IMR-90 (cell line): Measurements from ENCODE around the gene XRCC4. TPM values are rescaled to one million over a fixed set of nuclear protein-coding genes. Genes with fewer than 3 reads are reported as not detected.
A peak's percentile ranks its signal among the peaks of the same experiment; 100 is the strongest.

Experiments
- ATAC-seq: fragments of 200-7000 bp; cut with Tn5 transposase; 2 replicates; pipeline ENCODE4 v1.9.1; 2020; ENCODE audit warnings: low read depth, mild to moderate bottlenecking, moderate library complexity
- Bru-seq: library from RNA; stranded (reverse); fragments of 400-500 nt; gene quantifications from one replicate; lab custom pipeline; 2021; lab: Mats Ljungman, UMichigan
- BruChase-seq, 2 experiments: library from RNA; stranded (reverse); fragments of 400-500 nt; gene quantifications; one replicate each; lab custom pipeline; 2021; lab: Mats Ljungman, UMichigan
- BruUV-seq: library from RNA; stranded (reverse); fragments of 400-500 nt; replicated peaks from 2 replicates; lab custom pipeline; 2021; lab: Mats Ljungman, UMichigan
- CTCF ChIA-PET: fragments of 300-600 bp; formaldehyde crosslinking; extraction: SDS; loops from one replicate; lab custom pipeline; 2021; ENCODE audit warnings: antibody characterized with exemption; lab: Yijun Ruan, JAX
- POLR2A ChIA-PET: fragments of 300-600 bp; sonication (Branson Sonifier 250); formaldehyde crosslinking; loops from one replicate; lab custom pipeline; 2022; ENCODE audit warnings: antibody characterized with exemption; ENCODE audit not compliant: unreplicated experiment; lab: Charles Lee
- DNase-seq: peaks from one replicate; pipeline ENCODE4 v3.0.0; 2013
- H2AFZ ChIP-seq: replicated peaks from 2 replicates; pipeline ENCODE3; 2013; ENCODE audit warnings: low read length, mild to moderate bottlenecking; ENCODE audit not compliant: poor library complexity
- H2AK5ac ChIP-seq: 2 replicates; pipeline ENCODE4 v1.6.1; 2013; ENCODE audit warnings: low read depth, low read length, inconsistent platforms
- H2AK9ac ChIP-seq: replicated peaks from 2 replicates; pipeline ENCODE3; 2013; ENCODE audit warnings: mild to moderate bottlenecking, low read depth, low read length, moderate library complexity; ENCODE audit not compliant: poor library complexity
- H2BK120ac ChIP-seq: 2 replicates; pipeline ENCODE4 v1.6.1; 2013; ENCODE audit warnings: low read depth, low read length, inconsistent platforms
- H2BK15ac ChIP-seq: 3 replicates; pipeline ENCODE4 v1.6.1; 2013; ENCODE audit warnings: low read depth, low read length, inconsistent platforms
- H2BK20ac ChIP-seq: 2 replicates; pipeline ENCODE4 v1.6.1; 2013; ENCODE audit warnings: low read depth, mild to moderate bottlenecking, inconsistent platforms, low read length, moderate library complexity
- H2BK5ac ChIP-seq: 2 replicates; pipeline ENCODE4 v1.6.1; 2013; ENCODE audit warnings: mild to moderate bottlenecking, low read depth, low read length, inconsistent platforms; ENCODE audit not compliant: poor library complexity, severe bottlenecking
- H3K14ac ChIP-seq: replicated peaks from 2 replicates; pipeline ENCODE4 v1.6.1; 2013; ENCODE audit warnings: low read depth, low read length, inconsistent platforms
- H3K18ac ChIP-seq: 2 replicates; pipeline ENCODE4 v1.6.1; 2013; ENCODE audit warnings: low read depth, low read length, control low read depth
- H3K23ac ChIP-seq: 2 replicates; pipeline ENCODE4 v1.6.1; 2013; ENCODE audit warnings: low read depth, low read length, inconsistent platforms
- H3K27ac ChIP-seq: 2 replicates; pipeline ENCODE4 v1.5.1; 2013; ENCODE audit warnings: mild to moderate bottlenecking, control low read depth, low read length; ENCODE audit not compliant: insufficient read depth
- H3K27me3 ChIP-seq: 2 replicates; pipeline ENCODE4 v1.6.1; 2013; ENCODE audit warnings: low read length; ENCODE audit not compliant: control insufficient read depth, insufficient read depth
- H3K36me3 ChIP-seq: 2 replicates; pipeline ENCODE4 v1.6.1; 2013; ENCODE audit warnings: low read length, mixed read lengths; ENCODE audit not compliant: control insufficient read depth, insufficient read depth
- H3K4ac ChIP-seq: 2 replicates; pipeline ENCODE4 v1.6.1; 2013; ENCODE audit warnings: low read depth, low read length, inconsistent platforms
- H3K4me1 ChIP-seq: 2 replicates; pipeline ENCODE4 v1.6.1; 2013; ENCODE audit warnings: low read length, mixed read lengths; ENCODE audit not compliant: control insufficient read depth, insufficient read depth
- H3K4me2 ChIP-seq: 2 replicates; pipeline ENCODE4 v1.6.1; 2013; ENCODE audit warnings: low read depth, mild to moderate bottlenecking, control low read depth, low read length, moderate library complexity
- H3K4me3 ChIP-seq: 2 replicates; pipeline ENCODE4 v1.5.1; 2013; ENCODE audit warnings: low read depth, mild to moderate bottlenecking, control low read depth, low read length, moderate library complexity; ENCODE audit not compliant: insufficient read depth
- H3K56ac ChIP-seq: 2 replicates; pipeline ENCODE4 v1.6.1; 2013; ENCODE audit warnings: low read length, inconsistent platforms; ENCODE audit not compliant: insufficient read depth; ENCODE audit errors: extremely low read depth
- H3K79me1 ChIP-seq, 2 experiments: 2 replicates each; pipeline ENCODE4 v1.6.1; 2013; ENCODE audit warnings: low read length in 2 of 2, inconsistent platforms in 1 of 2, low read depth in 1 of 2
- H3K9ac ChIP-seq: 2 replicates; pipeline ENCODE4 v1.6.1; 2013; ENCODE audit warnings: low read depth, low read length, control low read depth
- H3K9me1 ChIP-seq: 2 replicates; pipeline ENCODE4 v1.6.1; 2013; ENCODE audit warnings: low read length, inconsistent platforms; ENCODE audit not compliant: insufficient read depth
- H3K9me3 ChIP-seq: 2 replicates; pipeline ENCODE4 v1.6.1; 2013; ENCODE audit warnings: low read length; ENCODE audit not compliant: control insufficient read depth, insufficient read depth
- H4K20me1 ChIP-seq: 2 replicates; pipeline ENCODE4 v1.6.1; 2013; ENCODE audit warnings: low read length, inconsistent platforms; ENCODE audit not compliant: insufficient read depth
- H4K5ac ChIP-seq: 2 replicates; pipeline ENCODE4 v1.6.1; 2013; ENCODE audit warnings: mild to moderate bottlenecking, low read depth, low read length, control low read depth
- H4K8ac ChIP-seq, 2 experiments: 2 replicates each; pipeline ENCODE4 v1.6.1; 2013; ENCODE audit warnings: low read depth in 2 of 2, low read length in 2 of 2, control low read depth in 1 of 2, inconsistent platforms in 1 of 2
- H4K91ac ChIP-seq: 2 replicates; pipeline ENCODE4 v1.6.1; 2013; ENCODE audit warnings: low read depth, low read length, inconsistent platforms; ENCODE audit not compliant: insufficient read depth
- CEBPB ChIP-seq: IDR thresholded peaks from 2 replicates; pipeline ENCODE4 v1.6.1; 2012; ENCODE audit warnings: low read depth, low read length, improper control_type of control experiment
- ELK1 ChIP-seq: fragments of 150-350 bp; IDR thresholded peaks from 2 replicates; pipeline ENCODE4 v1.6.1; 2016; ENCODE audit warnings: low read depth, mild to moderate bottlenecking, low read length, moderate library complexity, borderline replicate concordance
- MXI1 ChIP-seq: IDR thresholded peaks from 2 replicates; pipeline ENCODE4 v1.6.1; 2012; ENCODE audit warnings: low read depth, mild to moderate bottlenecking, low read length, moderate library complexity, borderline replicate concordance
- NFE2L2 ChIP-seq: fragments of 150-350 bp; IDR thresholded peaks from 2 replicates; pipeline ENCODE4 v1.6.1; 2016; ENCODE audit warnings: low read depth, mild to moderate bottlenecking, low read length
- POLR2A ChIP-seq: IDR thresholded peaks from 2 replicates; pipeline ENCODE4 v1.6.1; 2012; ENCODE audit warnings: mild to moderate bottlenecking, low read depth, low read length
- RAD21 ChIP-seq: IDR thresholded peaks from 2 replicates; pipeline ENCODE4 v1.6.1; 2012; ENCODE audit warnings: low read length, improper control_type of control experiment
- RFX5 ChIP-seq: IDR thresholded peaks from 2 replicates; pipeline ENCODE4 v1.8.0; 2012; ENCODE audit warnings: low read depth, mild to moderate bottlenecking, low read length, moderate library complexity
- WGBS, 2 experiments: methylation state at CpG; one replicate each; pipeline versions ENCODE4 v1.1.5 to v1.1.7; 2013; ENCODE audit warnings: missing lambda C conversion rate in 2 of 2; ENCODE audit not compliant: insufficient read length in 1 of 2; ENCODE audit errors: extremely low coverage in 2 of 2; 5-methylcytosine and 5-hydroxymethylcytosine counted together
- dilution Hi-C: fragments of 300-500 bp; cut with HindIII; formaldehyde crosslinking; loops from one replicate; pipeline ENCODE4 v1.14.3; 2018; ENCODE audit warnings: low sequenced_read_pairs; ENCODE audit not compliant: unreplicated experiment
- in situ Hi-C: fragments of 300-500 bp; cut with MboI; formaldehyde crosslinking; loops from 3 replicates; pipeline ENCODE4 v1.14.3; 2019; ENCODE audit warnings: low sequenced_read_pairs, inconsistent platforms, mixed read lengths
- intact Hi-C: fragments of 100-400 bp; cut with micrococcal nuclease; formaldehyde crosslinking; loops from 2 replicates; pipeline ENCODE4 v1.10.0; 2022
- long read RNA-seq: library from polyadenylated mRNA; unstranded; transcript quantifications from one replicate; pipeline ENCODE4 v2.0.0, GENCODE V29; 2021; ENCODE audit not compliant: unreplicated experiment
- polyA plus RNA-seq, 3 experiments: library from polyadenylated mRNA; depleted of rRNA; stranded (reverse); fragments of >200 nt; gene quantifications; 2 replicates each; pipeline ENCODE4 v1.2.3, GENCODE V29; 2012; ENCODE audit warnings: low replicate concordance in 1 of 3
- total RNA-seq: library from RNA; depleted of rRNA; stranded (reverse); fragments of >200 nt; gene quantifications from 2 replicates; pipeline ENCODE4 v1.2.3, GENCODE V29; 2012; rRNA removed
- TF ChIP-seq, protein P1 (sequence below): fragments of 150-350 bp; IDR thresholded peaks from 2 replicates; pipeline ENCODE4 v1.6.1; 2017; ENCODE audit warnings: mild to moderate bottlenecking, antibody characterized with exemption, low read length, low read depth

Gene XRCC4
- 4.7 and 11.7 TPM in 2 replicates for total RNA-seq
- polyA plus RNA-seq (2012; rRNA removed) = 3.1 and 3.5 TPM in 2 replicates
- 0.21 and 0.47 TPM in 2 replicates for polyA plus RNA-seq (2012; cell fraction: cytosol; rRNA removed)
- 0.75 TPM in 1 of 2 replicates, not detected in the other for polyA plus RNA-seq (2012; cell fraction: nucleus; rRNA removed; ENCODE audit: low replicate concordance)
- percentile 53 among the genes with signal in this experiment for Bru-seq, nascent RNA
- percentile 37 among the genes with signal in this experiment for BruChase-seq, experiment 1, labeled RNA remaining after a 6-hour chase
- BruChase-seq, experiment 2, labeled RNA remaining after a 2-hour chase = percentile 41 among the genes with signal in this experiment
- long read RNA-seq, partial matches to known transcripts = 1 of 7 reads
- long read RNA-seq, other reads (novel, unspliced or antisense) = 4 of 7 reads

- H3K14ac ChIP-seq = peak within 1 kb of the TSS; percentile 95
- peaks cover 0 to 40% of the 10 kb centered on the region in 2 experiments; a peak in 2 of 4 replicates for H3K79me1 ChIP-seq
- TSS peak; percentile 80 for BruUV-seq
- H2AFZ ChIP-seq = peak within 1 kb of the TSS; percentile 90
- peaks cover 18% of the 10 kb centered on the region for H4K20me1 ChIP-seq
- peak within 1 kb of the TSS; percentile 92 for H4K5ac ChIP-seq
- H3K4me3 ChIP-seq = peak within 1 kb of the TSS; percentile 79
- H2AK5ac ChIP-seq = peak within 1 kb of the TSS; percentile 95
- peak within 1 kb of the TSS; percentile 90 for H3K9ac ChIP-seq
- intact Hi-C loops = loop anchor here (1.0 to 5.0 kb wide), 6 partner anchors 230 to 725 kb away; no protein-coding TSS in a partner anchor
- H2BK120ac ChIP-seq = peak within 1 kb of the TSS; percentile 57
- H3K4ac ChIP-seq = peak within 1 kb of the TSS; percentile 92
- peak within 1 kb of the TSS; percentile 96 for H3K23ac ChIP-seq
- H3K18ac ChIP-seq = peak within 1 kb of the TSS; percentile 67
- H4K91ac ChIP-seq = peak within 1 kb of the TSS; percentile 91
- WGBS, 2 experiments = no CpG with 5 or more reads among the region's 44 CpGs
- DNase-seq (peak; percentile 99), ATAC-seq (peak; percentile 100)
- H2BK20ac ChIP-seq = peak within 1 kb of the TSS; percentile 5; the same call in 1 of the 2 replicates
- TF ChIP-seq POLR2A = peak; percentile 95
- no peak for TF ChIP-seq RFX5
- TF ChIP-seq NFE2L2 = no peak
- TF ChIP-seq MXI1 = peak; percentile 62; the same call in 1 of the 2 replicates
- 0 out of 2 replicates have a peak, but pooled peaks have one; percentile 40 for TF ChIP-seq ELK1
- TF ChIP-seq RAD21 = no peak
- TF ChIP-seq, protein P1, sequence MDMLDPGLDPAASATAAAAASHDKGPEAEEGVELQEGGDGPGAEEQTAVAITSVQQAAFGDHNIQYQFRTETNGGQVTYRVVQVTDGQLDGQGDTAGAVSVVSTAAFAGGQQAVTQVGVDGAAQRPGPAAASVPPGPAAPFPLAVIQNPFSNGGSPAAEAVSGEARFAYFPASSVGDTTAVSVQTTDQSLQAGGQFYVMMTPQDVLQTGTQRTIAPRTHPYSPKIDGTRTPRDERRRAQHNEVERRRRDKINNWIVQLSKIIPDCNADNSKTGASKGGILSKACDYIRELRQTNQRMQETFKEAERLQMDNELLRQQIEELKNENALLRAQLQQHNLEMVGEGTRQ = peak; percentile 35; the same call in 1 of the 2 replicates
- TF ChIP-seq CEBPB = peak; percentile 81
- dilution Hi-C loops = no loop called here
- H4K8ac ChIP-seq = peak within 1 kb of the TSS; percentile 96 to 100
- H3K4me1 ChIP-seq = peaks cover 3% of the 10 kb centered on the region; the same call in 1 of the 2 replicates
- H2BK15ac ChIP-seq = peak within 1 kb of the TSS; percentile 64; the same call in 1 of the 3 replicates
- CTCF ChIA-PET = interaction anchor here (0.6 to 1.4 kb wide), 2 partner anchors 167 to 323 kb away, joined by 3 read pairs; no protein-coding TSS in a partner anchor
- peak within 1 kb of the TSS; percentile 70 for H2BK5ac ChIP-seq
- H2AK9ac ChIP-seq = peak within 1 kb of the TSS; percentile 79
- POLR2A ChIA-PET = no interaction called here
- no peaks in the 10 kb centered on the region for H3K9me3 ChIP-seq
- in situ Hi-C loops = loop anchor here (25.0 kb wide), 1 partner anchor 485 kb away; no protein-coding TSS in a partner anchor
- H3K9me1 ChIP-seq = no peaks in the 10 kb centered on the region
- peak within 1 kb of the TSS; percentile 88 for H3K27ac ChIP-seq
- peak within 1 kb of the TSS; percentile 97 for H3K56ac ChIP-seq
- H3K36me3 ChIP-seq = no peaks in the 10 kb centered on the region
- H3K4me2 ChIP-seq = peak within 1 kb of the TSS; percentile 99
- no peaks in the 10 kb centered on the region for H3K27me3 ChIP-seq
Observed at GRCh38 chr5:83076742-83077661, at the start of gene XRCC4, which contains the start of gene TMEM167A. Gene XRCC4, plus strand, starts transcription at chr5:83077547. Its CDS starts 27,373 bp downstream, at chr5:83104920. Gene TMEM167A, minus strand, starts transcription at chr5:83077394. Its CDS starts 71 bp downstream, at chr5:83077323.
